Gastroesophageal sphincter (tissue), 4 donors: ENCODE results near the gene TWF2. TPM values are rescaled to one million over a fixed set of nuclear protein-coding genes. Genes with fewer than 3 reads are reported as not detected.

Source experiments
- ATAC-seq: fragments of 150-250 bp; one replicate; pipeline ENCODE4 v1.9.1; 2016; ENCODE audit warnings: mild to moderate bottlenecking, moderate library complexity
- H3K27ac ChIP-seq, 4 donors: fragments of 200-600 bp; sonication (generic) in 3 of 4; 1 replicate in 3 of 4; 2 replicates in 1 of 4; pipeline ENCODE4 v1.5.1; 2016 to 2019
- H3K27me3 ChIP-seq: fragments of 200-600 bp; sonication (generic); one replicate; pipeline ENCODE4 v1.5.1; 2019
- H3K36me3 ChIP-seq, 2 donors: fragments of 200-600 bp; sonication (generic); one replicate each; pipeline ENCODE4 v1.5.1; 2019; ENCODE audit warnings: control low read depth in 1 of 2
- H3K4me1 ChIP-seq, 3 donors: fragments of 200-600 bp; sonication (generic); 1 replicate in 2 of 3; 2 replicates in 1 of 3; pipeline ENCODE4 v1.5.1; 2016 to 2019; ENCODE audit warnings: control low read depth in 2 of 3
- H3K4me3 ChIP-seq, 2 donors: fragments of 200-600 bp; sonication (generic); one replicate each; pipeline ENCODE4 v1.5.1; 2019; ENCODE audit warnings: mild to moderate bottlenecking in 1 of 2, moderate library complexity in 1 of 2
- H3K9me3 ChIP-seq, 3 donors: fragments of 200-600 bp; sonication (generic); one replicate each; pipeline ENCODE4 v1.5.1; 2017 to 2019; ENCODE audit warnings: control low read depth in 2 of 3
- CTCF ChIP-seq, 4 experiments: fragments of 200-600 bp in 2 of 4; fragments of 450-650 bp in 2 of 4; sonication (generic) in 1 of 4; IDR thresholded peaks; one replicate each; pipeline ENCODE4 v1.5.1; 2017 to 2019; ENCODE audit warnings: antibody characterized with exemption in 4 of 4, mild to moderate bottlenecking in 2 of 4, moderate library complexity in 2 of 4
- EP300 ChIP-seq: sonication (generic); formaldehyde crosslinking; IDR thresholded peaks from one replicate; pipeline ENCODE4 v1.6.1; 2017; ENCODE audit warnings: antibody characterized with exemption, mild to moderate bottlenecking
- POLR2A ChIP-seq, 2 donors: fragments of 450-650 bp; IDR thresholded peaks; one replicate each; pipeline ENCODE4 v1.6.1; 2017; ENCODE audit warnings: antibody characterized with exemption in 2 of 2, mild to moderate bottlenecking in 2 of 2, moderate library complexity in 1 of 2
- POLR2AphosphoS5 ChIP-seq: sonication (generic); formaldehyde crosslinking; IDR thresholded peaks from one replicate; pipeline ENCODE4 v1.6.1; 2017; ENCODE audit warnings: antibody characterized with exemption
- WGBS, 2 donors: methylation state at CpG; one replicate each; pipeline ENCODE4 v1.1.5; 2018; ENCODE audit warnings: low coverage in 1 of 2; 5-methylcytosine and 5-hydroxymethylcytosine counted together
- total RNA-seq, 4 donors: library from RNA; depleted of rRNA; stranded (reverse); fragments of >200 nt; gene quantifications; one replicate each; pipeline ENCODE4 v1.1.0, GENCODE V29; 2016

TWF2 gene
- total RNA-seq, 4 donors from 2014 or later: 46.8 to 79.5 (median 69.2) TPM

- 69 to 76% methylated on average over 5 to 6 of the region's 8 CpGs for whole genome bisulfite sequencing, 2 donors
- TF ChIP-seq EP300: no peak
- no peak for TF ChIP-seq CTCF (IDR thresholded peaks at IDR 0.05)
- no peak for TF ChIP-seq POLR2A (IDR thresholded peaks at IDR 0.05)
- TF ChIP-seq POLR2AphosphoS5: no peak
- no peak for ATAC-seq
- no peaks in the 10 kb centered on the region for H3K9me3 ChIP-seq
- H3K27ac ChIP-seq: no peak overlapping the region
- peaks cover 9 to 78% of the 10 kb centered on the region in 2 donors for H3K36me3 ChIP-seq
- peaks cover 0 to 21% (median 11%) of the 10 kb centered on the region in 3 donors for H3K4me1 ChIP-seq
- no peak overlapping the region for H3K4me3 ChIP-seq
- H3K27me3 ChIP-seq: no peaks in the 10 kb centered on the region
These were observed 26.0 kb downstream of the TWF2 start for GRCh38 chr3:52213005-52213404.

- H3K27ac ChIP-seq: no peak overlapping the region
- H3K27me3 ChIP-seq: no peaks in the 10 kb centered on the region
- TF ChIP-seq POLR2A (IDR thresholded peaks at IDR 0.05): no peak
- TF ChIP-seq CTCF (IDR thresholded peaks at IDR 0.05): no peak
- no peak for TF ChIP-seq EP300
- no peak for TF ChIP-seq POLR2AphosphoS5
- H3K36me3 ChIP-seq: peaks cover 12 to 94% of the 10 kb centered on the region in 2 donors
- no peak for ATAC-seq
- H3K4me3 ChIP-seq: no peak overlapping the region
- peaks cover 0 to 5% (median 4%) of the 10 kb centered on the region in 3 donors for H3K4me1 ChIP-seq
- 88% methylated on average over 9 of the region's 18 CpGs; no CpG with 5 or more reads in 1 of the 2 donors for WGBS, 2 donors
- no peaks in the 10 kb centered on the region for H3K9me3 ChIP-seq
These were observed 27.6 kb downstream of the TWF2 start for GRCh38 chr3:52211268-52211891.

GRCh38 chr3:52210550-52211046 lies 28.4 kb downstream of the TWF2 start:
- no peaks in the 10 kb centered on the region for H3K4me1 ChIP-seq
- WGBS, 2 donors: 73 to 89% methylated on average over 6 of the region's 6 CpGs
- no peaks in the 10 kb centered on the region for H3K27me3 ChIP-seq
- no peak for ATAC-seq
- H3K9me3 ChIP-seq: no peaks in the 10 kb centered on the region
- H3K36me3 ChIP-seq: peaks cover 15 to 100% of the 10 kb centered on the region in 2 donors
- H3K27ac ChIP-seq: no peak overlapping the region
- TF ChIP-seq POLR2A (IDR thresholded peaks at IDR 0.05) (no peak), CTCF (IDR thresholded peaks at IDR 0.05) (no peak), EP300 (no peak), POLR2AphosphoS5 (no peak)
- H3K4me3 ChIP-seq: no peak overlapping the region

- Histone ChIP-seq H3K27me3 (no peaks in the 10 kb centered on the region), H3K27ac (no peak overlapping the region), H3K4me1 (no peaks in the 10 kb centered on the region), H3K36me3 (peaks cover 15 to 100% of the 10 kb centered on the region in 2 donors), H3K4me3 (no peak overlapping the region), H3K9me3 (no peaks in the 10 kb centered on the region)
- ATAC-seq: no peak
- TF ChIP-seq EP300 (no peak), POLR2A (IDR thresholded peaks at IDR 0.05) (no peak), POLR2AphosphoS5 (no peak), CTCF (IDR thresholded peaks at IDR 0.05) (no peak)
These were observed 28.9 kb downstream of the TWF2 start for GRCh38 chr3:52210037-52210436.

GRCh38 chr3:52208556-52208955 lies 30.4 kb downstream of the TWF2 start:
- no peak for TF ChIP-seq POLR2A (IDR thresholded peaks at IDR 0.05)
- no peak for TF ChIP-seq EP300
- TF ChIP-seq CTCF (IDR thresholded peaks at IDR 0.05): no peak
- no peak for TF ChIP-seq POLR2AphosphoS5
- Histone ChIP-seq H3K4me1 (no peaks in the 10 kb centered on the region), H3K27me3 (no peaks in the 10 kb centered on the region), H3K36me3 (peaks cover 15 to 100% of the 10 kb centered on the region in 2 donors), H3K9me3 (no peaks in the 10 kb centered on the region), H3K4me3 (no peak overlapping the region), H3K27ac (no peak overlapping the region)
- ATAC-seq: no peak
- WGBS, 2 donors: 80 to 86% methylated on average over 2 to 4 of the region's 4 CpGs
